T-cell (primary cell): ENCODE data around the gene ENC1. TPM values are rescaled to one million over a fixed set of nuclear protein-coding genes. Genes with fewer than 3 reads are reported as not detected.

ENCODE experiments used
- ATAC-seq, 4 experiments: fragments of 200-7000 bp in 3 of 4; fragments of 150-1000 bp in 1 of 4; cut with Tn5 transposase; replicated peaks in 1 of 4; 1 replicate in 3 of 4; 2 replicates in 1 of 4; pipeline ENCODE4 v1.10.0; 2021; ENCODE audit warnings: moderate library complexity in 3 of 4, mild to moderate bottlenecking in 2 of 4, moderate number of reproducible peaks in 1 of 4
- CTCF ChIA-PET, 2 donors: fragments of 300-600 bp; sonication (Branson Sonifier 250); formaldehyde crosslinking; loops; one replicate each; lab custom pipeline; 2022; ENCODE audit warnings: antibody characterized with exemption in 2 of 2; lab: Charles Lee
- POLR2A ChIA-PET, 2 donors: fragments of 300-600 bp; sonication (Branson Sonifier 250); formaldehyde crosslinking; loops; one replicate each; lab custom pipeline; 2022; ENCODE audit warnings: antibody characterized with exemption in 2 of 2; lab: Charles Lee
- DNase-seq, 35 experiments: peaks; one replicate each; pipeline versions ENCODE4 v3.0.0 to v3.0.0-alpha.2; 2013 to 2023
- H3K27ac ChIP-seq: one replicate; pipeline ENCODE4 v1.5.1; 2013; ENCODE audit warnings: low read length
- H3K27me3 ChIP-seq, 2 experiments: replicated peaks in 1 of 2; 1 replicate in 1 of 2; 2 replicates in 1 of 2; pipeline versions ENCODE4 v1.6.1 to v1.7.0; 2013; ENCODE audit warnings: low read length in 1 of 2, mixed read lengths in 1 of 2; ENCODE audit not compliant: control insufficient read depth in 2 of 2, insufficient read depth in 2 of 2; ENCODE audit errors: extremely low read depth in 1 of 2
- H3K36me3 ChIP-seq, 2 donors: 1 replicate in 1 of 2; 2 replicates in 1 of 2; pipeline versions ENCODE4 v1.6.1 to v1.7.0; 2013; ENCODE audit warnings: low read length in 1 of 2; ENCODE audit not compliant: control insufficient read depth in 2 of 2, insufficient read depth in 1 of 2; ENCODE audit errors: extremely low read depth in 1 of 2
- H3K4me1 ChIP-seq, 2 experiments: 1 replicate in 1 of 2; 2 replicates in 1 of 2; pipeline versions ENCODE4 v1.6.1 to v1.7.0; 2013; ENCODE audit warnings: low read length in 2 of 2, mixed read lengths in 1 of 2; ENCODE audit not compliant: insufficient read depth in 2 of 2, control insufficient read depth in 1 of 2; ENCODE audit errors: extremely low read depth in 1 of 2
- H3K4me3 ChIP-seq, 2 donors: 1 replicate in 1 of 2; 2 replicates in 1 of 2; pipeline versions ENCODE4 v1.5.1 to v1.7.0; 2013; ENCODE audit warnings: mild to moderate bottlenecking in 2 of 2, low read length in 1 of 2, moderate library complexity in 1 of 2; ENCODE audit not compliant: control insufficient read depth in 1 of 2; ENCODE audit errors: extremely low read depth in 1 of 2
- H3K9me3 ChIP-seq: 2 replicates; pipeline ENCODE4 v1.7.0; 2013
- H3K27ac Mint-ChIP-seq, 2 donors: one replicate each; pipeline ENCODE4 v1.8.0; 2020 to 2021; ENCODE audit warnings: mild to moderate bottlenecking in 2 of 2, mixed read lengths in 2 of 2
- H3K27me3 Mint-ChIP-seq, 2 donors: one replicate each; pipeline ENCODE4 v1.8.0; 2021 to 2022; ENCODE audit warnings: mixed read lengths in 2 of 2
- H3K36me3 Mint-ChIP-seq: one replicate; pipeline ENCODE4 v1.8.0; 2021; ENCODE audit warnings: mixed read lengths
- H3K4me1 Mint-ChIP-seq, 3 donors: one replicate each; pipeline ENCODE4 v1.8.0; 2020 to 2022; ENCODE audit warnings: mixed read lengths in 3 of 3, mild to moderate bottlenecking in 1 of 3
- H3K4me3 Mint-ChIP-seq, 3 donors: one replicate each; pipeline ENCODE4 v1.8.0; 2020 to 2022; ENCODE audit warnings: mild to moderate bottlenecking in 3 of 3, mixed read lengths in 3 of 3, moderate library complexity in 3 of 3
- H3K9me3 Mint-ChIP-seq, 3 donors: one replicate each; pipeline ENCODE4 v1.8.0; 2020 to 2022; ENCODE audit warnings: mixed read lengths in 3 of 3
- WGBS: methylation state at CpG from one replicate; pipeline ENCODE4 v1.1.5; 2013; ENCODE audit warnings: missing lambda C conversion rate; ENCODE audit not compliant: insufficient coverage; 5-methylcytosine and 5-hydroxymethylcytosine counted together
- total RNA-seq, 35 experiments: library from RNA in 6 of 35; stranded (reverse) in 6 of 35; fragments of 120-200 nt in 1 of 35; gene quantifications; one replicate each; pipeline versions ENCODE4 v1.2.1 to v1.2.4 and lab custom pipeline; 2013 to 2026

The ENC1 gene
- total RNA-seq, 5 donors from 2014 or later (not counting 1 experiment from before 2014, with no cell fraction given), result 0.70 to 21.0 (median 2.7) TPM

DNA sequence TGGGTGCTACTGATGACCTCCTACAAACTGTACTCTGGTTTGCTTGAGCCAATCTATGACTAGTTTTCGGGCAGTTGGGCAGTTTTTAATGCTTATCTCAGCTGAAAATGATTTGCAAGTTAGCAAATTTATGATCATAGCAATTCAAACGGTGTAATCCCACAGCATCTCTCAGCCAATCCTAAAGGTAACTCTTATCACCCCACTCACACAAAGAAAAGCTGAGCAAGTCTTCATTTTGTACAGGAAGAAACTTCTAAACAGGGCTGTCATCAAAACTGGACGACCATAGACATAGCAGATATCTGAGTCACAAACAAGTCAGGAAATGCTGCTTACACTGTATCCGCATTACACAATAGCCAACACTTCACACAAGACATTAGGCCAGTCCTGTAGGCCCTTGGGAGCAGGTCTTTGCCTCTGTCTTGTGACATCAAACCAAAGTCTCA is 2.6 kb upstream of the ENC1 start:
- Mint-ChIP-seq H3K36me3 (no peaks in the 10 kb centered on the region), H3K27me3 (peaks cover 3 to 4% of the 10 kb centered on the region in 2 donors), H3K9me3 (no peaks in the 10 kb centered on the region), H3K4me1 (peaks cover 28 to 38% (median 28%) of the 10 kb centered on the region in 3 donors), H3K27ac (no peak overlapping the region), H3K4me3 (no peak overlapping the region)
- H3K27me3 ChIP-seq, result peaks cover 0 to 19% of the 10 kb centered on the region in 2 experiments
- no peaks in the 10 kb centered on the region for H3K9me3 ChIP-seq
- POLR2A ChIA-PET, result interaction anchor here in 1 of 2 donors (0.6 kb wide), 1 partner anchor 125 kb away, joined by 3 read pairs; no protein-coding TSS in a partner anchor
- H3K36me3 ChIP-seq, result no peaks in the 10 kb centered on the region
- DNase-seq (no peak), ATAC-seq (no peak)
- 71% methylated on average over 4 of the region's 4 CpGs for WGBS
- no peak overlapping the region for H3K27ac ChIP-seq
- H3K4me1 ChIP-seq, result peaks cover 12 to 30% of the 10 kb centered on the region in 2 experiments
- H3K4me3 ChIP-seq, result no peak overlapping the region
- CTCF ChIA-PET, result interaction anchor here (0.8 to 1.7 kb wide), 4 partner anchors 14 to 741 kb away, joined by 3 to 5 read pairs (median 4); no protein-coding TSS in a partner anchor

DNA sequence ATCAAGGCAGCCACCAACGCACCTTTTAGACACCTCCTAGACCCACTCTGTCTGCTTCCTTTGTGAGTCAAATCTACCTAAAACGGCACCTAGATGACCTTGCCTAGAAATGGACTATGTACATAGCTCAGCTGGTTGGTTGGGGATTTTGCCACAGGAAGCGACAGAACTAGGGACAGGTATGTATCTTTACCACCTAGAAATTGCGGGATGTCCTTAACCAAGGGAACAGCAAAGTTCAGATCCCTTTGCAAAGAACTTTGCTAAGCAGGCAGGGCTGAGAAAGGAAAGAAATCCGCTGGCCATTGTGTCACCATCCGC is 2.0 kb upstream of the ENC1 start:
- ATAC-seq, result no peak
- ChIA-PET POLR2A (no interaction called here), CTCF (interaction anchor here in 1 of 2 donors (0.6 to 1.7 kb wide), 3 partner anchors 11 to 740 kb away, joined by 3 to 5 read pairs (median 4); no protein-coding TSS in a partner anchor)
- Mint-ChIP-seq H3K4me3 (peak overlapping the region in 1 of 3 donors; percentile 91), H3K9me3 (no peaks in the 10 kb centered on the region), H3K27ac (no peak overlapping the region), H3K4me1 (peaks cover 28 to 38% (median 31%) of the 10 kb centered on the region in 3 donors), H3K36me3 (no peaks in the 10 kb centered on the region), H3K27me3 (peaks cover 3 to 4% of the 10 kb centered on the region in 2 donors)
- Histone ChIP-seq H3K4me1 (peaks cover 16 to 34% of the 10 kb centered on the region in 2 experiments), H3K4me3 (no peak overlapping the region), H3K27ac (no peak overlapping the region), H3K9me3 (no peaks in the 10 kb centered on the region), H3K36me3 (no peaks in the 10 kb centered on the region), H3K27me3 (peaks cover 0 to 19% of the 10 kb centered on the region in 2 experiments)
- no peak for DNase-seq
- 72% methylated on average over 2 of the region's 6 CpGs for WGBS

DNA sequence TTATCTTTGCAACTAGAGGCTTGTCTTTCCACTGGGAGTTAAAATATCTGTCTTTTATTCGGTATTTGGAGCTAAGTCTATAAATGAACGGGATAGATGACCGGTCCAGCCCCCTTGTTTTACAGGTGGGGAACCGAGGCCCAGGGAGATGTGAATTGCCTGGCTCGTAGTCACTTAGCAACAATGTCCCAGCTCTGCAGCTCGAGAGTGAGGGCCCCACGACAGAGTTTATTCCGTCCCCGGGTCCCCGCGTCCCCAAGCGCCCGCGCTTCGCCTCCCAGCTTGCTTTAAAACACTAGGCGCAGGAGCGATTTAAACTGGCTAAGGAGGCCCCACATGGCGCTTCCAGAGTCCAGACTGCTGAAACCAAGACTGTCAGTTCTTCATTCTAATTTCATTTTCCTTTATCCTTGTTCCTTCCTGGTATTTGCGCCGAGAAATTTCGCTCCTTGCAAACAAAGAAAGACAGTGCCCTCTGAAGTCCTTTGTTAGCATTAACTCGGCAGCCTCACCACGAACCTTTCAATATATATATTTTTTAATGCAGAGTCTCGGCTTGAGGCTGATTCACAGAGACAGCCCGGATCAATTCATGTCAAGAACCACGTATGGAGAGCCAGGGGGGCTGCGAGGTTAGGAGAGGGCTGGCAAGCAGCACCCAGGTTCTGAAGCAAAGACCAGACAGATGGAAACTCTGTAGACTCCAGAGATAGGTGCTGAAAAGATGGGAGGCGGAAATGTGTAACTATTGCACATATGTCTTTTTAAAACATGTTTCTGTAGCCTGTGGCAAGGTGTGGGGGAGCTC is 1.4 kb upstream of the ENC1 start:
- WGBS, result 7% methylated on average over 16 of the region's 28 CpGs
- Histone ChIP-seq H3K27ac (no peak overlapping the region), H3K27me3 (peaks cover 0 to 19% of the 10 kb centered on the region in 2 experiments), H3K9me3 (no peaks in the 10 kb centered on the region), H3K4me1 (peaks cover 16 to 34% of the 10 kb centered on the region in 2 experiments), H3K4me3 (peak overlapping the region; percentile 61 to 85), H3K36me3 (no peaks in the 10 kb centered on the region)
- ATAC-seq, result no peak
- Mint-ChIP-seq H3K4me1 (peaks cover 28 to 38% (median 31%) of the 10 kb centered on the region in 3 donors), H3K36me3 (no peaks in the 10 kb centered on the region), H3K4me3 (peak overlapping the region; percentile 83 to 91 (median 87)), H3K9me3 (no peaks in the 10 kb centered on the region), H3K27ac (no peak overlapping the region), H3K27me3 (peaks cover 4 to 7% of the 10 kb centered on the region in 2 donors)
- peak in 12 of 35 experiments; percentile 2 to 53 (median 14) for DNase-seq
- POLR2A ChIA-PET, result no interaction called here
- CTCF ChIA-PET, result interaction anchor here (0.5 to 1.7 kb wide), 8 partner anchors 8 to 739 kb away, joined by 3 to 6 read pairs (median 3); no protein-coding TSS in a partner anchor

DNA sequence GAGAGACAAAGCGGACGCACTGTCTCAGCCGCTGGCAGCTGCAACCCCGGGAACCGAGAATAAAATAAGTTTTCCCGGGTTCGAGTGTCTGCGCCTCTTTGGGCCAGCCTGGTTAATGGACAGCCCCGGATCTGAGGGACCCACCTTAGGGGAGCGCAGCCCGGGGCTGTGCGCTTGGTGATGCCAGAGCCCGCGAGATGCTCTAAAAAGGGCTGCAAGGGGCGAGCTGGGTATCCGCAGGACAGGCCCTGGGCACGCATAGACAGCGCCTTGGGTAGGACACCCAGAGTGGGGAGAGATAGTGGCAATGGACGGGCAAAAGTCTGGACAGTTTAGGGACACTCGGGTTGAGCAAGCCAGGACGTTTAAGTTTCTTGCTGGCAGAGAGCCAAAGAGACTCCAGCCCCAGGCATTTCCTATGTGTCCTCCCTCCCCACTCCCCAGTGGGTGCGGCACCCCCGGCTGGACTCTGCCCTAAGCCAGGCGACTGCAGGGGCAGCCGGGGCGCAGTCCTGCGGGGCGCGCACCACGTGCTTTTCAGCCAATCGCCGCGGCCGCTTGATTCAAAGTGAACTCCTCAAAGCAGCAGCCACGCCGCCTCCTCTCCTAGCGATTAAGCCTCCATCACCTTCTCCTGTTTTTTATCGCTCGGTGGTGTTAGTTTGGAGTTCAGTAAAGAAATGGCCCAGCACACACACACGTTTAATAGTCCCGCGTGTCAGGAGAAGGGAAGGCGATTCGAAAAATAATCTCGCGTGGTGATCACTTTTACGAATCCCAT is 616 bp upstream of the ENC1 start:
- under 1% methylated on average over 31 of the region's 47 CpGs for WGBS
- Histone ChIP-seq H3K36me3 (no peaks in the 10 kb centered on the region), H3K27ac (no peak overlapping the region), H3K27me3 (peaks cover 0 to 20% of the 10 kb centered on the region in 2 experiments), H3K9me3 (no peaks in the 10 kb centered on the region), H3K4me3 (peak overlapping the region; percentile 61 to 85), H3K4me1 (peaks cover 16 to 34% of the 10 kb centered on the region in 2 experiments)
- POLR2A ChIA-PET, result interaction anchor here in 1 of 2 donors (0.6 to 1.0 kb wide), 2 partner anchors 11 to 12 kb away, joined by 3 to 8 read pairs; no protein-coding TSS in a partner anchor
- Mint-ChIP-seq H3K27ac (no peak overlapping the region), H3K36me3 (no peaks in the 10 kb centered on the region), H3K4me3 (peak overlapping the region; percentile 83 to 91 (median 87)), H3K9me3 (no peaks in the 10 kb centered on the region), H3K27me3 (peaks cover 4 to 8% of the 10 kb centered on the region in 2 donors), H3K4me1 (peaks cover 28 to 38% (median 31%) of the 10 kb centered on the region in 3 donors)
- CTCF ChIA-PET, result interaction anchor here (0.5 to 2.0 kb wide), 15 partner anchors 9 to 866 kb away, joined by 3 to 9 read pairs (median 3); no protein-coding TSS in a partner anchor
- peak; percentile 10 to 19 (median 16) for ATAC-seq
- peak in 15 of 35 experiments; percentile 6 to 44 (median 16) for DNase-seq

GRCh38 chr5:74639807-74640449 is 600 bp downstream of the ENC1 start:
- WGBS, result 1% methylated on average over 54 of the region's 57 CpGs
- no peaks in the 10 kb centered on the region for H3K9me3 ChIP-seq
- Mint-ChIP-seq H3K4me1 (peaks cover 28 to 38% (median 31%) of the 10 kb centered on the region in 3 donors), H3K4me3 (peak overlapping the region; percentile 83 to 91 (median 87)), H3K9me3 (no peaks in the 10 kb centered on the region), H3K27ac (peak overlapping the region in 1 of 2 donors; percentile 34), H3K36me3 (peaks cover 5% of the 10 kb centered on the region), H3K27me3 (peaks cover 8 to 16% of the 10 kb centered on the region in 2 donors)
- no peak overlapping the region for H3K27ac ChIP-seq
- H3K4me3 ChIP-seq, result peak overlapping the region; percentile 61 to 85
- H3K36me3 ChIP-seq, result no peaks in the 10 kb centered on the region
- ATAC-seq (peak; percentile 32 to 43 (median 40)), DNase-seq (peak in 24 of 35 experiments; percentile 2 to 52 (median 22))
- peaks cover 0 to 24% of the 10 kb centered on the region in 2 experiments for H3K27me3 ChIP-seq
- peaks cover 16 to 34% of the 10 kb centered on the region in 2 experiments for H3K4me1 ChIP-seq
- POLR2A ChIA-PET, result interaction anchor here in 1 of 2 donors (0.6 to 1.0 kb wide), 3 partner anchors 9 to 70 kb away, joined by 3 to 8 read pairs (median 4); no protein-coding TSS in a partner anchor
- CTCF ChIA-PET, result interaction anchor here (0.7 to 2.0 kb wide), 9 partner anchors 9 to 697 kb away, joined by 3 to 9 read pairs (median 3); no protein-coding TSS in a partner anchor
